ENCODE measurements around the gene ADAMTSL2. TPM values are rescaled to one million over a fixed set of nuclear protein-coding genes. Genes with fewer than 3 reads are reported as not detected.

ADAMTSL2 gene
- total RNA-seq, 2 donors from 2014 or later: 0.24 to 0.74 TPM

DNA sequence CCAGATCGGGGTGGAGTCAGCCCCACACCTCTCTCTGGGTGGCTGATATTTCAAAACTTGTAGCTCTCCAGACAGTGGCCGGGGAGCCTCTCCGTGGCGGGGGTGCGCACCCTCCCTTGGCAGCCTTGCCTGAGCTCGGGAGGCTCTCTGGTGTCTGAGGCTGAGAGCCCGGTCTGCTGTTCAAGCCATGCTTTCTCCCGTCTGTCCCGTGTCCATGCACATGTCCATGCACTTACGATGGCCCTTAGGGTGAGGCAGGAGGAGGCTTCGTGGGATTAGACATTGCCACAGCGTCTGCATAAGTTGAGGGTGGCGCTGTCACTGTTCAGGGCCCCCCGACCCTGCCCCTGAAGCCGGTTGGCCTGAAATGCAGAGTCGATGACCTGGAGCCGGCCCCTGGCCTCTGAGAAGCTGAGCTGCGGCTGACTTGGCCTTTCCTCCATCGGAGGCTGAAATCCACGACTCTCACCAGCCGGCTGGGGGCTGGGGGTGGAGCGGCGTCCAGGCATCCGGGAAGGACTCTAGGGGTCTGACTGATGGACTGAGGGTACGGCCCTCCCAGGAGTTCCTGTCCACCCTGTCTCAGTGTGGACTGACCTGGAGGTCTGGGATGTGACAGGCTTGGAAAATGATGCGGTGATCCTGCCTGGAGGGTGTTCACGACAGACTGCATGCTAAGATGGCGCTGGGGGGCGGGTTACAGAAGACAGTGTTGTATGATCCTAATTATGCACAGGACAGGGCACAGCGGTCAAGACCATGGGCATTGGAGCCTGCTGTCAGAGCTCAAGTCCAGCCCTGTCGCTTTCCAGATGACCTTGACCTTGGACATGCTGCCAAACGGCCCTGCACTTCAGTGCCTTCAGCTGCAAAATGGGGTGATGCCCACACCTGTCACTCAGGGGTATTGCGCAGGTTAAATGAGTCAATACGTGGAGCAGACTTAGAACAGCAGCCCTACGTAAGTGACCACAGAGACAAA is 37.4 kb upstream of the ADAMTSL2 start:
- Histone ChIP-seq H3K4me1 (peaks cover 2% of the 10 kb centered on the region), H3K27me3 (no peaks in the 10 kb centered on the region)

DNA sequence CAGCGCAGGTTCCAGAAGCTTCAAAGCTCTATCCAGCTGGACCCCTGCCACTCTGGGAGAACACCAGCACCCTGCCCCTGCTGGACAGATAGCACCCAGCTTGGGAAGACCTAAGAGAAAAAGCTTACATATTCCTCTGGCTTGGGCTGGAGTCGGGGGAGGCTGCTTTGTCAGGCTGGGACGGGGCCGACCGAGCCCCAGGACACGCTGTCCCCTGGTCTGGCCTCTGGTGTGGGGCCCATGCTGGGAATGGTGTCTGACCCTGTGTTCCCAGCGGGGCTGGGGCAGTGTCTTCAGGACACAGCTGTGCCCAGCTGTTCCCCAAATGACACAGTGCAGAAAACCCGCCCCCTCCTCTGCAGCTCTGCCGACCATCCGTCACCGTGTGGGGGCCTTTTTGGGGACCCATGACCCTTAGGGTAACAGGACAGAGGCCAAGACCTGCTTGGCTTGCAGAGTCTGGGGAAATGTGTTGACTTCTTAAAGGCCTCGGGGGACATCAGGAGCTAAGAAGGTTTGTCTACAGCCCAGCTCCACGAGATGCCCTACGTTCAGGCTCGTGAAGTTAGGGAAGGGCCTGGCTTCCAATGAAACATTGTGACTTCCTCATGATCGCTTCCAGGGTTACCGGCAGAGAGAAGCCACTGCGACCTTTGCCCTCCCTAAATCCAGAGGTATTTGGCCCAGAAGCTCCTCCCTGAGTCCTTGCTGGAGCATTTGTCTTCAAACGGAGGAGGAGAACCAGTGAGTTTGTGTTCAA is 35.2 kb upstream of the ADAMTSL2 start:
- H3K9me3 ChIP-seq: no peaks in the 10 kb centered on the region
- no peaks in the 10 kb centered on the region for H3K36me3 ChIP-seq
- intact Hi-C loops (cut with DNase I): no loop called here
- no peaks in the 10 kb centered on the region for H3K27me3 ChIP-seq
- no peak overlapping the region for H3K9ac ChIP-seq (ENCODE audit: low read depth in 2 of 2, low read length in 2 of 2)
- peak; percentile 53 for DNase-seq
- H3K27ac ChIP-seq: no peak overlapping the region
- H3K4me1 ChIP-seq: peaks cover 2% of the 10 kb centered on the region
- TF ChIP-seq CTCF (IDR thresholded peaks at IDR 0.05): no peak
- no peak overlapping the region for H3K4me3 ChIP-seq

More for the DNA sequence above, 37.4 kb upstream of the ADAMTSL2 start:
- no peak for DNase-seq
- no peaks in the 10 kb centered on the region for H3K9me3 ChIP-seq
- no peak overlapping the region for H3K27ac ChIP-seq
- no peak overlapping the region for H3K9ac ChIP-seq (ENCODE audit: low read depth in 2 of 2, low read length in 2 of 2)
- TF ChIP-seq CTCF (IDR thresholded peaks at IDR 0.05): no peak
- no peaks in the 10 kb centered on the region for H3K36me3 ChIP-seq
- H3K4me3 ChIP-seq: no peak overlapping the region
- intact Hi-C loops (cut with DNase I): no loop called here

- DNase-seq: no peak
- TF ChIP-seq CTCF (IDR thresholded peaks at IDR 0.05): no peak
- Histone ChIP-seq H3K27me3 (no peaks in the 10 kb centered on the region), H3K9me3 (no peaks in the 10 kb centered on the region), H3K9ac (ENCODE audit: low read depth in 2 of 2, low read length in 2 of 2) (no peak overlapping the region), H3K4me3 (no peak overlapping the region), H3K4me1 (peaks cover 2% of the 10 kb centered on the region), H3K27ac (no peak overlapping the region), H3K36me3 (no peaks in the 10 kb centered on the region)
- intact Hi-C loops (cut with DNase I): no loop called here
Observed at GRCh38 chr9:133499892-133500270, 34.6 kb upstream of the ADAMTSL2 start.

DNA sequence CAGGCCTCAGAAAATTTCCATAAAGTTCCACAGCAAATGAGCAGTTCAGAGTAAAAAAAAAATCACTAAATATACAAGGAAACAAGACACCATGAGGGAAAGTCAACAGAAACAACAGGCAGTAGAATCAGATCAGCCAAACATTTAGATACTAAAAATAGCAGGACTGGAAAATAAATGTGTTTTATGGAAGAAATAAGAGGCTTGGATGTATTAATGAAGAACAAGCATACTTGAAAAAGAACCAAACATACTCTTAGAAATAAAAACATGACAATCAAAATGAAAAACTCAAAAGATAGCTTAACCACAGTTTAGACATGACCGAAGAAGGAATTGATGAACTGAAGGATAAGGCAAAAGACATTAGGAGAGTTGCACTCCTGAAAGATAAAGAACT is 32.4 kb upstream of the ADAMTSL2 start:
- Histone ChIP-seq H3K27ac (no peak overlapping the region), H3K9me3 (no peaks in the 10 kb centered on the region), H3K27me3 (no peaks in the 10 kb centered on the region), H3K4me3 (no peak overlapping the region), H3K4me1 (peaks cover 2% of the 10 kb centered on the region), H3K9ac (ENCODE audit: low read depth in 2 of 2, low read length in 2 of 2) (no peak overlapping the region), H3K36me3 (no peaks in the 10 kb centered on the region)
- no peak for TF ChIP-seq CTCF (IDR thresholded peaks at IDR 0.05)
- DNase-seq: no peak
- intact Hi-C loops (cut with DNase I): no loop called here

- H3K27ac ChIP-seq: no peak overlapping the region
- H3K27me3 ChIP-seq: no peaks in the 10 kb centered on the region
- no peak for TF ChIP-seq CTCF (IDR thresholded peaks at IDR 0.05)
- no peaks in the 10 kb centered on the region for H3K36me3 ChIP-seq
- no peaks in the 10 kb centered on the region for H3K9me3 ChIP-seq
- peaks cover 10% of the 10 kb centered on the region for H3K4me1 ChIP-seq
- H3K4me3 ChIP-seq: no peak overlapping the region
- intact Hi-C loops (cut with DNase I): no loop called here
- H3K9ac ChIP-seq (ENCODE audit: low read depth in 2 of 2, low read length in 2 of 2): no peak overlapping the region
- no peak for DNase-seq
Observed at GRCh38 chr9:133505186-133505830, 29.2 kb upstream of the ADAMTSL2 start.
